DND-41 (cell line): ENCODE results near the gene IGFL1.
"Not testable (repeated sequence)": the region's sequence is repeated elsewhere in the genome, so short reads cannot be mapped to it uniquely, and the experiment has no call there.

Source experiments
- ATAC-seq: fragments of 200-7000 bp; cut with Tn5 transposase; 3 replicates; pipeline ENCODE4 v1.9.1; 2021; ENCODE audit warnings: low read depth; ENCODE audit not compliant: insufficient read depth
- DNase-seq: peaks from one replicate; pipeline ENCODE4 v3.0.0-alpha.2; 2020
- H2AFZ ChIP-seq: 2 replicates; pipeline ENCODE4 v1.6.0; 2012; ENCODE audit warnings: low read depth, low read length
- H3K27ac ChIP-seq: 2 replicates; pipeline ENCODE4 v1.5.1; 2012; ENCODE audit warnings: low read length, inconsistent platforms
- H3K27me3 ChIP-seq: fragments of 200-600 bp; sonication (generic); 2 replicates; pipeline ENCODE4 v1.6.0; 2012; ENCODE audit warnings: low read length, mild to moderate bottlenecking, inconsistent platforms; ENCODE audit not compliant: insufficient read depth, poor library complexity
- H3K36me3 ChIP-seq: 2 replicates; pipeline ENCODE4 v1.5.1; 2012; ENCODE audit warnings: low read length, inconsistent platforms; ENCODE audit not compliant: insufficient read depth
- H3K4me1 ChIP-seq: 2 replicates; pipeline ENCODE4 v1.5.1; 2012; ENCODE audit warnings: mild to moderate bottlenecking, low read length; ENCODE audit not compliant: insufficient read depth
- H3K4me2 ChIP-seq: 2 replicates; pipeline ENCODE4 v1.6.0; 2012; ENCODE audit warnings: mild to moderate bottlenecking, moderate library complexity, low read length, inconsistent platforms; ENCODE audit not compliant: insufficient read depth
- H3K4me3 ChIP-seq, 2 experiments: fragments of 200-600 bp in 1 of 2; shearing (Covaris generic) in 1 of 2; 2 replicates each; pipeline ENCODE4 v1.5.1; 2012 to 2016; ENCODE audit warnings: inconsistent platforms in 2 of 2, low read length in 2 of 2, mild to moderate bottlenecking in 2 of 2, low read depth in 1 of 2, moderate library complexity in 1 of 2
- H3K79me2 ChIP-seq: 2 replicates; pipeline ENCODE4 v1.6.0; 2012; ENCODE audit warnings: low read length, inconsistent platforms; ENCODE audit not compliant: insufficient read depth
- H3K9ac ChIP-seq: 2 replicates; pipeline ENCODE4 v1.6.0; 2012; ENCODE audit warnings: low read depth, mild to moderate bottlenecking, inconsistent platforms, low read length, moderate library complexity
- H3K9me3 ChIP-seq: 2 replicates; pipeline ENCODE4 v1.5.1; 2012; ENCODE audit warnings: low read length, moderate library complexity, mild to moderate bottlenecking, inconsistent platforms; ENCODE audit not compliant: insufficient read depth, severe bottlenecking
- H4K20me1 ChIP-seq: 2 replicates; pipeline ENCODE4 v1.6.0; 2012; ENCODE audit warnings: low read length; ENCODE audit not compliant: insufficient read depth
- EZH2 ChIP-seq: IDR thresholded peaks from 3 replicates; pipeline ENCODE4 v1.6.1; 2012; ENCODE audit warnings: borderline replicate concordance, low read depth, mild to moderate bottlenecking, moderate library complexity, low read length, inconsistent platforms; ENCODE audit not compliant: severe bottlenecking
- TF ChIP-seq, protein P1 (sequence below): IDR thresholded peaks from 2 replicates; pipeline ENCODE4 v1.5.1; 2012; ENCODE audit warnings: borderline replicate concordance, low read length, moderate library complexity, mild to moderate bottlenecking; ENCODE audit not compliant: poor library complexity, severe bottlenecking; ENCODE audit errors: extremely low read depth

IGFL1 gene

DNA sequence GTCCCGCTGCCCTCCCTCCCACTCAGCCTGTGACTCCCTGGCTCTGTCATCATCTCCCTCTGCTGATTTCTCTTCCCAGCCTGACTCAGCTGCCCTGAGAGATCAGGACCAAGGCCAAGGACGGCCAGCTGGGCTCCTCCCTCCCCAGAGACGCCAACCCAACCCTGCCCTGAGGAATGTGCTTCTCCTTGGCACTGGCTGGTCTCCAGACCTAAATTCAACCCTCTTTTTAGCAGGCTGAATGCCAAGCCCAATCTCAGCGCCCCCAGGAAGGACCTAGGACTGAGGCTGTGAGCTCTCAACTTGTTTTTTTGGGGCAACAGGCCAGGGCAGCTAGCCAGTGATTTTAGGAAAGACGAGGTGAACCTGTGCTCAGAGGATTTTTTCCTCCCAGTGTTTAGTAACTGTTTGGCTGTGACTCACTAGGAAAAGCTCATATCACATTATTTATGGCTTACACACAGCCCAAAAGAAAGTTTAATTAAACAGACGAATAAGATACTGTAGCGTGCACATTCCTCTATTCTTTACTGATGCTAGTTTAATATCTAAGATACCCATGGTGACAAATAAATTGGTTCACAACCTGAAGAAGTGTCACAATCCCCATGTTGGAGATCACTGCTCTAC, 7.4 kb upstream of the IGFL1 start:
- Histone ChIP-seq H3K27me3 (no peaks in the 10 kb centered on the region), H3K9ac (no peak overlapping the region), H3K9me3 (no peaks in the 10 kb centered on the region), H3K4me3 (no peak overlapping the region), H4K20me1 (peaks cover 9% of the 10 kb centered on the region), H3K27ac (no peak overlapping the region), H3K36me3 (no peaks in the 10 kb centered on the region), H2AFZ (no peak overlapping the region), H3K79me2 (no peaks in the 10 kb centered on the region), H3K4me2 (no peak overlapping the region), H3K4me1 (no peaks in the 10 kb centered on the region)
- ATAC-seq (no peak), DNase-seq (no peak)
- TF ChIP-seq EZH2 = no peak
- TF ChIP-seq, protein P1, sequence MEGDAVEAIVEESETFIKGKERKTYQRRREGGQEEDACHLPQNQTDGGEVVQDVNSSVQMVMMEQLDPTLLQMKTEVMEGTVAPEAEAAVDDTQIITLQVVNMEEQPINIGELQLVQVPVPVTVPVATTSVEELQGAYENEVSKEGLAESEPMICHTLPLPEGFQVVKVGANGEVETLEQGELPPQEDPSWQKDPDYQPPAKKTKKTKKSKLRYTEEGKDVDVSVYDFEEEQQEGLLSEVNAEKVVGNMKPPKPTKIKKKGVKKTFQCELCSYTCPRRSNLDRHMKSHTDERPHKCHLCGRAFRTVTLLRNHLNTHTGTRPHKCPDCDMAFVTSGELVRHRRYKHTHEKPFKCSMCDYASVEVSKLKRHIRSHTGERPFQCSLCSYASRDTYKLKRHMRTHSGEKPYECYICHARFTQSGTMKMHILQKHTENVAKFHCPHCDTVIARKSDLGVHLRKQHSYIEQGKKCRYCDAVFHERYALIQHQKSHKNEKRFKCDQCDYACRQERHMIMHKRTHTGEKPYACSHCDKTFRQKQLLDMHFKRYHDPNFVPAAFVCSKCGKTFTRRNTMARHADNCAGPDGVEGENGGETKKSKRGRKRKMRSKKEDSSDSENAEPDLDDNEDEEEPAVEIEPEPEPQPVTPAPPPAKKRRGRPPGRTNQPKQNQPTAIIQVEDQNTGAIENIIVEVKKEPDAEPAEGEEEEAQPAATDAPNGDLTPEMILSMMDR = no peak

DNA sequence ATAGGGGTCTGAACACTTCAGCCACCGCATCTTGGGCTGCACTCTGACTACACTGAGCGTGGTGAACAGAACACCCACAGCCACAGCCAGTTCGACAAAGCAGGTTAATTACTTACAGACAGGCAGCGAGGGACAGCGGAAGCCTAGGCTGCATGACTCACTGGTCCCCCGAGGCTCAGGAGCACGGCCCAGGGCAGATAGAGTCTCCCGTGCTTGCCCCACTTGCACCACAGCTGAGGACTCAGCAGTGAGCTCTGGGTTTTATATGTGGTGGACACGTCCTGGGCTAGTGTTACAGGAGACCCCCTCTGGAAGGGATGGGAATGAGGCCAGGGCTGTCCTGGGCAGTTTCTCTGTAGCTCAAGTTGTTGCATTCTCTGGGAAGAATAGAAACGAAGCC, 5.8 kb upstream of the IGFL1 start:
- H3K4me3 ChIP-seq, H3K4me1 ChIP-seq, H3K27ac ChIP-seq, DNase-seq, H3K4me2 ChIP-seq, H3K79me2 ChIP-seq, H3K9me3 ChIP-seq, ATAC-seq, H2AFZ ChIP-seq, H3K9ac ChIP-seq, H4K20me1 ChIP-seq, H3K36me3 ChIP-seq, H3K27me3 ChIP-seq: not testable (repeated sequence)

DNA sequence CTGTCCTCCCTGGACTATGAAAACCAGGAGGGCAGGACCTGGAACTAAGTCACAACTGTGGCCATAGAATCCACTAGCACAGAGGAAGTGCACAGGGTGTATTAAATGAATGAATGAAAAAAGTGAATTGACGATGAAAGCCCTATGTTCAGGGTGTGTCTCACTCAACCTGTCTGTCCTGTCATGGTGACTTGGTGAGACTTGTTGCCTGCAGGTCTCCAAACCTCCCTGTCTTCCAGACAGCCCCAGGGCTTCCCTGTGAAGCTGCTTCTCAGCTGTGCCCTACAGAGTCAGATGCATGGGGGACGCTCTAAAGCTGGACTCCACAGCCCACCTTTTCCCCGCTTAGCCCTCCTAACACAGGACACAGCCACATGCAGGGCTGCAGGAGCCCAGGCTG, 4.8 kb upstream of the IGFL1 start:
- no peak for TF ChIP-seq EZH2
- TF ChIP-seq, protein P1 = no peak
- no peak for DNase-seq
- H3K36me3 ChIP-seq = no peaks in the 10 kb centered on the region
- no peak overlapping the region for H2AFZ ChIP-seq
- no peak overlapping the region for H3K4me2 ChIP-seq
- H3K27me3 ChIP-seq = no peaks in the 10 kb centered on the region
- no peak overlapping the region for H3K27ac ChIP-seq
- no peaks in the 10 kb centered on the region for H3K79me2 ChIP-seq
- no peaks in the 10 kb centered on the region for H3K4me1 ChIP-seq
- H3K9ac ChIP-seq = no peak overlapping the region
- peaks cover 9% of the 10 kb centered on the region for H4K20me1 ChIP-seq
- no peak overlapping the region for H3K4me3 ChIP-seq
- ATAC-seq = no peak
- H3K9me3 ChIP-seq = no peaks in the 10 kb centered on the region

DNA sequence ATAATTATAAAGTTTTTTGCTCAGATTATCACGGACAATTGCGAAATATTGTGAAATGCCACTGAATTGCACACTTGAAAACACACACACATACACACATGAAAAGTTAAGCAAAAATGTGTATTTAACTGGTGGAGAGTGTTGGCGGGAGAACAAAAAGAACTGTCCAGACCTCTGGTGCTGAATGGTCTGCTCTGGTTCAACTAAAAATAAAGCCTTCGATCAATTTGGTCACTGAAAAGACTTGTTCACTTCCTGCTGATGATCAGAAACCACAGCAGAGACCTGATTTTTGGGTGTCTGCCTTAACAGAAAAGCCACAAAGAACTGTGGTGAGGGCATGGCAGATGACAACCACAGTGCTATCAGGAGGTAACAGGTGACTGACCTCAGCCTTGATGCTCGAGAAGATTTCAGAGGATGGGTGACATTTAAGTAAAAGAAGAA, 4.0 kb upstream of the IGFL1 start:
- Histone ChIP-seq H3K4me3 (no peak overlapping the region), H4K20me1 (peaks cover 7% of the 10 kb centered on the region), H3K27me3 (no peaks in the 10 kb centered on the region), H3K4me1 (no peaks in the 10 kb centered on the region), H3K79me2 (no peaks in the 10 kb centered on the region), H3K4me2 (no peak overlapping the region), H3K9ac (no peak overlapping the region), H3K9me3 (no peaks in the 10 kb centered on the region), H3K36me3 (no peaks in the 10 kb centered on the region), H2AFZ (no peak overlapping the region), H3K27ac (no peak overlapping the region)
- DNase-seq = peak; percentile 11
- TF ChIP-seq, protein P1 = no peak
- TF ChIP-seq EZH2 = no peak
- no peak for ATAC-seq
